NT2/D1 (cell line): ENCODE data around the gene MNX1.

ENCODE experiments used
- SUZ12 ChIP-seq: IDR thresholded peaks from 2 replicates; pipeline ENCODE4 v1.6.1; 2011; ENCODE audit not compliant: insufficient read length, insufficient read depth; ENCODE audit errors: extremely low read depth
- YY1 ChIP-seq: IDR thresholded peaks from 2 replicates; pipeline ENCODE4 v1.6.1; 2011; ENCODE audit not compliant: insufficient read length, insufficient read depth
- ZNF274 ChIP-seq: IDR thresholded peaks from 2 replicates; pipeline ENCODE4 v1.6.1; 2011; ENCODE audit warnings: mild to moderate bottlenecking, low read depth, low read length

DNA sequence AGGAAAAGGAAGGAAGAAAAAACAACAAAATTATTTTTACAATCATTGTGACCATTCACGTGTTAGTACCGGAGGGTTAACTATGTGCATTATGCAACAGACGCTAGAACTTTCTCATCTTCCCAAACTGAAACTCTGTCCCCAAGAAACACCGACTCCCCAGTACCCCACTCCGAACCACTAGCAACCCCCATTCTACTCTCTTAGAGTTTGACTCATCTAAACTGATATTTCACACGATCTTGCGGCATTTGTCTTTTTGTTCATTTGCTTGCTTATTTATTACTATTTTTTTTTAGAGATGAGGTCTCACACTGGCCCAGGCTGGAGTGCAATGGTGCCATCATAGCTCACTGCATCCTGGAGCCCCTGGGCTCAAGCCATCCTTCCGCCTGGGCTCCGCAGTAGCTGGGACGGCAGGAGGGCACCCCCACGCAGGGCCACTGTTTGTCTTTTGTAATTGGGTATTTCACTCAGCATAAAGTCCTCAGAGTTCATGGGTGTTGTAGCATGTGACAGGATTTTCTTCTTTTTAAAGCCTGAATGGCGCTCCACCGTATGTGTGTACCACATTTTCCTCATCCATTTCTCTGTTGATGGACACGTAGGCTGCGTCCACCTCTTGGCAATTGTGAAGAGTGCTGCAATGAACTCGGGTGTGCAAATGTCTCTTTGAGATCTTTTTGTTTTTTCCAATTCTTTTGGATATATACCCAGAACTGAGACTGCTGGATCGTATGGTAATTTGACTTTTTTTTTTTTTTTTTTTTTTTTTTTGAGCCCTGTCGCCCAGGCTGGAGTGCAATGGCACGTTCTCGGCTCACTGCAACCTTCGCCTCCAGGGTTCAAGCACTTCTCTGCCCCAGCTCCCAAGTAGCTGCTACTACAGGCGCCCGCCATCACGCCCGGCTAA, 9.5 kb downstream of the MNX1 start:
- TF ChIP-seq ZNF274 (no peak), YY1 (no peak), SUZ12 (no peak)
